Hepatocyte (in vitro differentiated cells): ENCODE measurements around the gene ZNF628. TPM values are rescaled to one million over a fixed set of nuclear protein-coding genes. Genes with fewer than 3 reads are reported as not detected.

ENCODE experiments used
- DNase-seq: peaks from one replicate; pipeline ENCODE4 v3.0.0-alpha.2; 2016; ENCODE audit warnings: low spot score
- H2AFZ ChIP-seq: fragments of 200-600 bp; sonication (generic); 2 replicates; pipeline ENCODE4 v1.6.0; 2016; ENCODE audit warnings: antibody characterized with exemption, mild to moderate bottlenecking
- H3K27ac ChIP-seq: fragments of 200-600 bp; sonication (generic); 2 replicates; pipeline ENCODE4 v1.5.1; 2016; ENCODE audit warnings: mild to moderate bottlenecking
- H3K27me3 ChIP-seq: fragments of 200-600 bp; sonication (generic); 2 replicates; pipeline ENCODE4 v1.6.1; 2016
- H3K36me3 ChIP-seq: fragments of 200-600 bp; sonication (generic); replicated peaks from 2 replicates; pipeline ENCODE4 v1.5.1; 2016; ENCODE audit warnings: low read depth; ENCODE audit not compliant: insufficient read depth
- H3K4me1 ChIP-seq: fragments of 200-600 bp; sonication (generic); 2 replicates; pipeline ENCODE4 v1.5.1; 2016; ENCODE audit warnings: mild to moderate bottlenecking, moderate library complexity; ENCODE audit not compliant: insufficient read depth
- H3K4me2 ChIP-seq: fragments of 200-600 bp; sonication (generic); 2 replicates; pipeline ENCODE4 v1.6.0; 2016
- H3K4me3 ChIP-seq: fragments of 200-600 bp; sonication (generic); 2 replicates; pipeline ENCODE4 v1.5.1; 2016; ENCODE audit warnings: mild to moderate bottlenecking
- H3K79me2 ChIP-seq: fragments of 200-600 bp; sonication (generic); 2 replicates; pipeline ENCODE4 v1.6.0; 2017; ENCODE audit warnings: mild to moderate bottlenecking
- H3K9me2 ChIP-seq: fragments of 200-600 bp; sonication (generic); replicated peaks from 2 replicates; pipeline ENCODE4 v1.6.0; 2017; ENCODE audit warnings: mild to moderate bottlenecking; ENCODE audit not compliant: insufficient read depth
- H3K9me3 ChIP-seq: fragments of 200-600 bp; sonication (generic); 2 replicates; pipeline ENCODE4 v1.5.1; 2016; ENCODE audit warnings: low read depth, mild to moderate bottlenecking
- H4K20me1 ChIP-seq: fragments of 200-600 bp; sonication (generic); 2 replicates; pipeline ENCODE4 v1.6.0; 2016; ENCODE audit warnings: mild to moderate bottlenecking; ENCODE audit not compliant: insufficient read depth, poor library complexity, severe bottlenecking
- CTCF ChIP-seq: fragments of 200-600 bp; sonication (generic); IDR thresholded peaks from 2 replicates; pipeline ENCODE4 v1.5.1; 2016; ENCODE audit warnings: antibody characterized with exemption, mild to moderate bottlenecking; ENCODE audit not compliant: poor library complexity
- EZH2 ChIP-seq: fragments of 200-600 bp; sonication (generic); IDR thresholded peaks from 2 replicates; pipeline ENCODE4 v1.6.1; 2016; ENCODE audit warnings: antibody characterized with exemption, mild to moderate bottlenecking, borderline replicate concordance
- EZH2phosphoT487 ChIP-seq: fragments of 200-600 bp; sonication (generic); IDR thresholded peaks from one replicate; pipeline ENCODE4 v1.6.1; 2018; ENCODE audit warnings: antibody characterized with exemption, mild to moderate bottlenecking, low read depth, moderate library complexity; ENCODE audit not compliant: unreplicated experiment, severe bottlenecking
- WGBS: methylation state at CpG from one replicate; pipeline ENCODE4 v1.1.6; 2016; ENCODE audit warnings: low lambda C conversion rate; ENCODE audit errors: missing lambda C conversion rate; 5-methylcytosine and 5-hydroxymethylcytosine counted together
- polyA plus RNA-seq: library from polyadenylated mRNA; unstranded; fragments of >200 nt; fragmentation: Nextera tagmentation; extraction: Ambion mirVana; gene quantifications from 2 replicates; pipeline ENCODE4 v1.2.1, GENCODE V29; 2016
- total RNA-seq: library from RNA; depleted of rRNA; stranded (reverse); fragments of >200 nt; gene quantifications from 2 replicates; pipeline ENCODE4 v1.2.3, GENCODE V29; 2014

Gene ZNF628
- total and polyA plus RNA-seq, 2 experiments from 2014 or later = 1.2 to 4.7 TPM

GRCh38 chr19:55461974-55462626 is 14.3 kb upstream of the ZNF628 start:
- 35% methylated on average over 23 of the region's 27 CpGs for WGBS
- peak overlapping the region; percentile 10 for H3K4me3 ChIP-seq
- no peaks in the 10 kb centered on the region for H3K27me3 ChIP-seq
- no peaks in the 10 kb centered on the region for H3K36me3 ChIP-seq
- peaks cover 11% of the 10 kb centered on the region for H3K79me2 ChIP-seq
- no peak for DNase-seq
- peak overlapping the region; percentile 84 for H3K4me2 ChIP-seq
- H3K4me1 ChIP-seq = peaks cover 4% of the 10 kb centered on the region
- H2AFZ ChIP-seq = peak overlapping the region; percentile 85
- peaks cover 7% of the 10 kb centered on the region for H4K20me1 ChIP-seq
- H3K27ac ChIP-seq = no peak overlapping the region
- H3K9me2 ChIP-seq = no peaks in the 10 kb centered on the region
- TF ChIP-seq EZH2phosphoT487 = no peak
- no peak for TF ChIP-seq EZH2
- no peak for TF ChIP-seq CTCF
- no peaks in the 10 kb centered on the region for H3K9me3 ChIP-seq

- H3K4me3 ChIP-seq = no peak overlapping the region
- no peak overlapping the region for H3K27ac ChIP-seq
- H2AFZ ChIP-seq = no peak overlapping the region
- peaks cover 4% of the 10 kb centered on the region for H3K4me1 ChIP-seq
- no peak overlapping the region for H3K4me2 ChIP-seq
- no peaks in the 10 kb centered on the region for H3K9me3 ChIP-seq
- no peak for TF ChIP-seq EZH2phosphoT487
- TF ChIP-seq EZH2 = no peak
- TF ChIP-seq CTCF = no peak
- peaks cover 7% of the 10 kb centered on the region for H4K20me1 ChIP-seq
- no peaks in the 10 kb centered on the region for H3K9me2 ChIP-seq
- 86% methylated on average over 11 of the region's 11 CpGs for WGBS
- DNase-seq = no peak
- H3K79me2 ChIP-seq = peaks cover 11% of the 10 kb centered on the region
- no peaks in the 10 kb centered on the region for H3K27me3 ChIP-seq
- no peaks in the 10 kb centered on the region for H3K36me3 ChIP-seq
Observed at GRCh38 chr19:55462722-55463121, 13.7 kb upstream of the ZNF628 start.

GRCh38 chr19:55463583-55464031 is 12.8 kb upstream of the ZNF628 start:
- Histone ChIP-seq H3K27me3 (no peaks in the 10 kb centered on the region), H3K4me2 (no peak overlapping the region), H2AFZ (no peak overlapping the region), H4K20me1 (peaks cover 7% of the 10 kb centered on the region), H3K36me3 (no peaks in the 10 kb centered on the region), H3K9me2 (no peaks in the 10 kb centered on the region), H3K79me2 (peaks cover 11% of the 10 kb centered on the region), H3K4me3 (no peak overlapping the region), H3K27ac (no peak overlapping the region), H3K4me1 (peaks cover 8% of the 10 kb centered on the region), H3K9me3 (no peaks in the 10 kb centered on the region)
- TF ChIP-seq EZH2phosphoT487 (no peak), CTCF (no peak), EZH2 (no peak)
- 80% methylated on average over 15 of the region's 15 CpGs for WGBS
- DNase-seq = no peak
